SIG-M5 treated with dmso at 0.1 percent for 504 hours (cell line): ENCODE results near the gene PLCD4.
A peak's percentile ranks its signal among the peaks of the same experiment; 100 is the strongest.

ENCODE experiments used
- DNase-seq: peaks from one replicate; lab custom pipeline; 2025; ENCODE audit not compliant: unreplicated experiment; lab: John Stamatoyannopoulos, UW

The PLCD4 gene

DNA sequence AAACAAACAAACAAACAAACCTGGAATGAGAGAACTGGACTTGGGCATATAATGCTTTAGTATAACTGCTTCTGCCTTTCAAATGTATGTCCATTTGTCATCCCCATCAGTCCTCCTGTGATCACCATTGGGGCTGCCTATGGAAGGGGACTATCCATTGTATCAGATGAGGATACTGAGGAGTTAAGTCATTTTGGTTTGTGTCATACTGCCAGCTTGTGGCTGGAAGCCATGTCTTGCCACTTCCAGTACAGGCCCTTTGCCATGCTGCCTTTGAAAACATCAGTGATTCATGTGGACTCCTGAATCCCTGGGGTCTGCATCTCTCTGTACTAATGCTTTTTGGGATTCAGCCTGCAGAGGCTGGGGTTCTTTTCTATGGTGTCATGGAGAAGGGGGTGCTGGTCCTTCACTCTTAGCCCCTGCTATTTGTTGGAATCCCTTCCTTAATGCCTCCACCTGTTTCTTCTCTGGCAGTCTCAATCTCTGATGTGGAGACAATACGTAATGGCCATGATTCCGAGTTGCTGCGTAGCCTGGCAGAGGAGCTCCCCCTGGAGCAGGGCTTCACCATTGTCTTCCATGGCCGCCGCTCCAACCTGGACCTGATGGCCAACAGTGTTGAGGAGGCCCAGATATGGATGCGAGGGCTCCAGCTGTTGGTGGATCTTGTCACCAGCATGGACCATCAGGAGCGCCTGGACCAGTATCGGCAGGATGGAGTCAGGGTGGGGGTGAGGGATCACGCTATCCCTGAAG, 10.6 kb downstream of the PLCD4 start:
- DNase-seq = no peak

DNA sequence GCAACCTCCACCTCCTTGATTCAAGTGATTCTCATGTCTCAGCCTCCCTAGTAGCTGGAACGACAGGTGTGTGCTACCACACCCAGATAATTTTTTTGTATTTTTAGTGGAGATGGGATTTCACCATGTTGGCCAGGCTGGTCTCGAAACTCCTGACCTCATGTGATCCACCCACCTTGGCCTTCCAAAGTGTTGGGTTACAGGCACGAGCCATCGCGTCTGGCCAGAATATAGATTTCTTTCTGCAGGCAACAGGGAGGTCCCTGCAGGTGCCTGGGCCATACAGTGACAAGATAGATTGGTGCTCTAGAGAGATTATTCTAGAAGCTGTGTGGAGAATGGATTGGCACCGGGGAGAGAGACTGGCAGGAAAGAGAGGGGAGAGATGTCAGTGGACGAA, 13.3 kb downstream of the PLCD4 start:
- no peak for DNase-seq

DNA sequence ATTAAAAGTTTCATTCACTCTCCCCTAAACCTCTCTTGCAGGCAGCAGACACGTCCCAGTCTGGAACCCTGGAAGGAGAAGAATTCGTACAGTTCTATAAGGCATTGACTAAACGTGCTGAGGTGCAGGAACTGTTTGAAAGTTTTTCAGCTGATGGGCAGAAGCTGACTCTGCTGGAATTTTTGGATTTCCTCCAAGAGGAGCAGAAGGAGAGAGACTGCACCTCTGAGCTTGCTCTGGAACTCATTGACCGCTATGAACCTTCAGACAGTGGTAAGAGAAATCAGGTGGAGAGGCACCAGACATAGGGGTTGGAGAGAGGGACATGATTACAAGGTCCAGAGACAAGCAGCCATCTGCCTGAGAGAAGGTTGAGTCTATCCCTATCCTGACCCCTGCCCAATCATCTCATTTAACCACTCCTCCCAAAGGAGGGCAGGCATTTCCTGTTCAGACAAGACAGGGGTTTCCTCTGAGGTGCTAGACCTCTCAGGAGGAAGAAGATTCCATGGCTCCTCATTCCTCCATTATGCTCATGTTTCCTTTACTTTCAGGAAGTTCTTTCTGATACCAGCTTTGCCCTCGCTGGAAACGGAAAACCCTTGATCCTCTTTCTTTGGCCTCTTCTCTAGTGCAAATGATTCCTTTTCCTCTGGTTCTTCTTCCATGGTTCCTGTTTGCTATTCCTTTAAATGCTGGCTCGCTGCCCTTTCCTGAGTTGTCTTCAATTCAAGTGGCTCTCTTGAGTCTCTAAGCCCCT, 15.1 kb downstream of the PLCD4 start:
- DNase-seq = no peak

DNA sequence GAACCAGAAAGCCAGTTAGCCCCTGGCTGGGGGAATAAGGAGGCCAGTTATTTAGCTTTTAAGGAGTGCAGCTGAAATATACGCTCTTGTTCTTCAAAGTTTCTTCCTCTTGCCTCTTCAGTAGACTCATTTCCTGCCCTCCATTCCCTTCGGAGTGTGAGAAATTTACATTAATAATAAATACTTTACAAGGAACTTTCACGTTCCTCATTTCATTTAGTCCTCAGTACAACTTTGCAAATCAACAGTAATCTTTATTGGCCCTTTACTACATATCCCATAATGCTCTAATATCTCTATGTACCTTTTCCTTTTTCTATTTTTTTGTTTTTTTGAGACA, 15.6 kb downstream of the PLCD4 start:
- DNase-seq = no peak

DNA sequence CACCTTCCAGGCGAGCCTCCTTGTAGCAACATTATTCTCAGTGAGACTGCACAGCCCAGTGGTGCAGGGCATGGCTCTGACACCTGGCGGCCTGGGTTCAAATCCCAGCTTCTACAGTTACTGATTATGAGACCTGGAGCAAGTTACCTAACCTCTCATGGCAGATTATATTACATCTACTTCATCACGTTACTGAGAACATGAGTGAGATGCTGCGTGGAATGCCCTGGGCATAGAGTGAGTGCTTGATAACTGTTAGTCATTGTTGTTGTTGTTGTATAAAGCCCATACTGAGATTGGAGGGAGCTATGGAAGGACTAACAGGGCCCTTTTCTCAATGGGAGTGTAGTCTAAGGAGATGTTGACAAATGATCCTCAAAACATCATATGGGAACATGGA, 18.7 kb downstream of the PLCD4 start:
- no peak for DNase-seq

DNA sequence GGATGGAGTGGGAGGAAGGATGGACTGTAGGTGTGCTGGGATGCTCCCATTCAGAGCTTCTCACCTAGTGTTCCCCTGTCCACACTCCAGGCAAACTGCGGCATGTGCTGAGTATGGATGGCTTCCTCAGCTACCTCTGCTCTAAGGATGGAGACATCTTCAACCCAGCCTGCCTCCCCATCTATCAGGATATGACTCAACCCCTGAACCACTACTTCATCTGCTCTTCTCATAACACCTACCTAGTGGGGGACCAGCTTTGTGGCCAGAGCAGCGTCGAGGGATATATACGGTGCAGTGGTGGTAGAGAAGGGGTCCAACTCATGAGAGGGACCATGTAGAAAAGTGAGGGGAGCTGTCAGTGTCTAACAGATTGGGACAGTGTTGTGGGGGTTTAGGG, 20.2 kb downstream of the PLCD4 start:
- DNase-seq = no peak

DNA sequence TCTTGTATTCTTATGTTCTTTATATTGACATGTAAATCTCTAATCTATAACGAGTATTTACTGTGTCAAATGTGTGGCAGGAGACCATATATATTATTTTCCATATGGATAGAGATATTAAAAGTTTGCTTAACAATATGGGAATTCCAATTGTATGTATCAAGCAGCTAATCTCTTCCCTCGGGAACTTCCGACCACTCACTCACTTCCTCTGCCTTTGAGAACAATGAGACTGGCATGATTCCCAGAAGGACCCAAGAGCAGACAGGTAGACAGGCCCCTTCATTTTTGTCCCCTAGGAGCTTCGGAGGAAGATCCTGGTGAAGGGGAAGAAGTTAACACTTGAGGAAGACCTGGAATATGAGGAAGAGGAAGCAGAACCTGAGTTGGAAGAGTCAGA, 24.1 kb downstream of the PLCD4 start:
- DNase-seq = no peak

DNA sequence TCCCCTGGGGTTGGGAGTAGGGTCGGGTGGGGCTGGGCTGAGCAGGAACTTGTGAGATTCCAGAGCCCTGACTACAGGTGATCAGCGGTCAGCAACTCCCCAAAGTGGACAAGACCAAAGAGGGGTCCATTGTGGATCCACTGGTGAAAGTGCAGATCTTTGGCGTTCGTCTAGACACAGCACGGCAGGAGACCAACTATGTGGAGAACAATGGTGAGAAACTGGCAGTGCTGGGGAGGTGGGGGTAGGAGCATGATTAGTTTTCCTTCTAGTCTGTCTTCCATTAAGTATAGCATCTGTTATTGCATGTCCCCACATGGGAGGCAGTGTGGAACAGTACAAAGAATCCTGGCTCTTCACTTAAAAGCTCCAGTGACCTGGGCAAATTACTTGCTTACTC, 28.0 kb downstream of the PLCD4 start:
- DNase-seq = no peak

DNA sequence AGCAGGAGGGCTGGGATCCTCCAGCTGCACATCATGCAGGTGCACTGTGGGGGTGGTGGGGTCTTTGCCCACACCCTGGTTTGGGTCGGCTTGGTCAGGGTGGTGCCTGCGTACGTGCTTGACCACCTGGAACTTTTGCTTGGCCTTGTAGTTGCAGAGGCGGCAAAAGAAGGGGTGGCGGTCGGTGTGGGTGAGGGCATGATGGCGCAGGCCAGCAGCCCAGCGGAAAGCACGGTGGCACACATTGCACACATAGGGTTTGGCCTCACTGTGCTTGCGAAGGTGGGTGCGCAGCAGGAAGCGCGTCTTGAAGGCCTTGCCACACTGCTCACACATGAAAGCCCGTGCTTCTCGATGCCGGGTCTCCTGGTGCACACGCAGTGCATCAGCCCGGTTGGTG, 30.7 kb downstream of the PLCD4 start:
- DNase-seq = no peak

DNA sequence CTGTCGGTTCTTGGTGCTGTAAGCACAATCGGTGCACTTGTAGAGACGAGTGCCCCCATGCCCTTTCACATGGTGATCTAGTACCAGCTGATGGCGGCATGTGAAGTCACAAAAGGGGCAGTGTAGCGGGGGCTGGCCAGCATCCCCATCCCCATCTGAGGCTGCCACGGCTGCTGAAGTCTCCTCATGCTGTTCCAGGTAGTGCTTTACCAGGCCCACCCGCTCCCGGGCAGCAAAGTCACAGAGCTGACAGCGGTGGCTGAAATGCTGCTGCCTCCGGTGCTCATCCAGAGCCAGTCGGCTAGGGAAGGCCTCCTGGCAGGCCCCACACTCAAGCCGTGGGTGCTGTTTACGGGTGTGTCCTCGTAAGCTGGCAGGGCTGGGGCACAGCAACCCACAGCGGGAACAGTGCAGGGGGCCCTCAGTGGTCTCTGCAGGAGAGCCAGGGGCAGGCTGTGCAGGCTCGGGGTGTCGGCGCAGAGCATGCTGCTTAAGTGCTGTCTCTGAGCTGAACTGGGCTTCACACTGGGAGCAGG, 34.5 kb downstream of the PLCD4 start:
- no peak for DNase-seq

DNA sequence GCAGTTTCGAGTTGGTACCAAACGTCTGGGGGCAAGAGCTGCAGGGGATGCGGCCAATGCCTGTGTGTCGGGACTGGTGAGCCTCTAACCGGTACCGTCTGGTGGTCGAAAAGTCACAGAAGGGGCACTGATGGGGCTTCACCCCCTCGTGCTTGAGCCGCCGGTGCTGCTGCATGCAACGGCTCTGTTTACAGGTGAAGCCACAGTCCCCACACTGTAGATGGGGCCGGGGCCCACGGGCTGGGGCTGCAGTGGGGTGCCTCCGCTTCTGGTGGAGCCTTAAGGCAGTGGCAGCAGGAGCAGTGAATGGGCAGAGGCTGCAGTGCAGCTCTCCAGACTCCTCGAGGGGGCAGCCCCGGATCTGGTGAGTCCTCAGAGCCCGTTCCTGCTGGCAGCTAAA, 35.1 kb downstream of the PLCD4 start:
- no peak for DNase-seq

DNA sequence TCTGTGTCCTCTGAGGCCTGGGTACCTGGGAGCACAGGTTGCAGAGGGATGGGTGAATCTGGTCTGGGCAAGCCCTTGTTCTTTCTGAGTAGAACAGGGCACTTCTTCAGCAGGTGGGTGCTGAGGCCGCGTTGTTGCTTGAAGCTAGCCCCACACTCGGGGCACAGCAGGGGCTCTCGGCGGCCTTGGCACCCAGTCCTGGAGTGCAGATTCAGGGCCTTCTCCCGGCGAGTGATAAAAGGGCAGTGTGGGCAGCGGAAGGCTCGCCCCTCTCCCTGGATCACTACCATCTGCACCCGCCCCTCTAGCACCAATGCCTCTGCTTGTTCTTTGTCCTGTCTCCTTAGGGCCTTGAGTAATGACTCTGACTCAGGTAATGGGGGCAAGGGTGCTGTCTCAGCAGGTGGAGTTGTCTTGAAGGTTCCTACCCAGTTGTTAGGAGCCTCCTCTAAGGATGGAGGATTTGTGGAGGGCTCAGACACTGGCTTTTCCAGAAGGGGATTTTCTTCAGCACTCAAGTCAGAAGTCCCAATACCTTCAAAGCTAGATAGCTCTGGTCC, 36.1 kb downstream of the PLCD4 start:
- DNase-seq = no peak

DNA sequence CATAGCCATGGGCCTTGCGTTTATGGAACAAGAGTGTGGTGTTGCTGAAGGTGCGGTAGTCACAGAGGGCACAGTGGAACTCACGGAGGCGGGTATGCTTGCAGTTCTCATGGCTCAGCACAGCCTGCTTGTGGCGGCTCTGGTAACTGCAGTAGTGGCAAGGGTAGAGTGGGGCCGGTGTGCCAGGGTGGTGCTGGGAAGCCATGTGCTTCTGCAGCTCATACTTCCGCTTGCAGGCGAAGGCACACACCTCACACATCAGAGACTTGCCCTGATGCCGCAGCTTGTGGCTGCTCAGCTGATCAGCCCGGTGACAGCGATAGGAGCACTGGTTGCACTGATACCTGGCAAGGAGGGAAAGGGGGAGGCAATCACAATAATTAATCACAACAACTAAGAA, 37.0 kb downstream of the PLCD4 start:
- no peak for DNase-seq

DNA sequence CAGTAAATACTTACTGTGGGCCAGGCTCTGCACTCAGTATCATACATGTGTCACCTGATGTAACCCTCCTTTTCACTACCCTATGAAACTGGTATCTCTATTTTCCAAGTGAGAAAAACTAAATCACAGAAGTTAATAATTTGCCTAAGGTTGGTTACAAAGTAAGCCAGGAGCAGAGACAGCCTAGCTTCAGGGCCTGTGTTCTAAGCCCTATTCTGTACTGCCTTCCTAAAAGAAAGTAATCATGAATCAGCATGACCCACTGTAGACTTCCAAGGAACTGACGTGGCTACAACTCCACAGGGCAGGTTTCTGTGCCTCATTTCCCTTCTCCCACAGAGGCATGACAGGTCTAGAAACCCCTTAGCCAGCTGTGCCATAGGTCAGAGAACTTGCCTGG, 37.4 kb downstream of the PLCD4 start:
- no peak for DNase-seq

DNA sequence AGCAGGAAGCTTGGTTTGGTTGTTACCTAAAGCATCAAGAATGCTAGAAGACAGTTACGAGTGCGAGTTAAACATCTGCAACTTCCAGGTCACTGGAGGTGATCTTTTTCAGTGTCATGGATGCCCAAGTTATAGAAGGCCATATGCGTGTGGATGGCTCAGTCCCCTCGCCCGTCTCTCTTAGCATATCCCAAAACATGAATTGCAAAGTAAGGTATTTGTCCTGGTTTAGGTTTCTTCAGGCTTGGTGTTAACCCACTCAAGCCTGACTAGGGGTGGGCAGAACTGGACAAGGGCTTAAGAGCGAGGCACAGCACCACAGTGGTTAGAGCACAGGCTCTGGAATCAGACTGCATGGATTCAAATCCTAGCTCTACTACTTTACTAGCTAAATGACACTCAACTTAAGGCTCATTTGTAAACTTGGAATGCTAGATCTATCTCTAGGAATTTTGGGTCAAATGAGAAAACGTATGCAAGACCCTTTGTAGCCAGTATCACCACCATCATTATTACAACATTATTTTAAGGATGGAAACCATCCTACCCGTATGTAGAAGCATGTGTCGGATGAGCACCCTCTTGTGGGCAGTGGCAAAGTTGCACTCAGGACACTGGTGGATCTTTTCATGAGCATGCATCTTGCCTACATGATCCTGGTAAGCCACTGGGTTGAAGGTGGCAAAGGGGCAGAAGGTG, 40.5 kb downstream of the PLCD4 start:
- peak; percentile 78 for DNase-seq

DNA sequence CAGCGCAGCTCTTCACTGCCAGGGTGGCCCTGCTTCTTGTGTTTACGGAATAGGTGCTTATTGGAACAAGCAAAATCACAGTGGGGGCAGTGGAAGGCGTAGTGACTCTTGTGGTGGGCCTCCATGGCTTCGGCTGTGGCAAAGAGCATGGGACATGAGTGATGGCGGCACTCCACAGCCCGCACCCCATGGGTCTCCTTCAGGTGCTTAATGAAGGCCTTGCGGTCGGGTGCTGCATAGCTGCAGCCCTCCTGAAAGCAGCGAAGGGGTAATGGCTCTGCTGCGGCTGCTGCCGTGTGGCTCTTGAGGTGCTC, 41.0 kb downstream of the PLCD4 start:
- DNase-seq = no peak

DNA sequence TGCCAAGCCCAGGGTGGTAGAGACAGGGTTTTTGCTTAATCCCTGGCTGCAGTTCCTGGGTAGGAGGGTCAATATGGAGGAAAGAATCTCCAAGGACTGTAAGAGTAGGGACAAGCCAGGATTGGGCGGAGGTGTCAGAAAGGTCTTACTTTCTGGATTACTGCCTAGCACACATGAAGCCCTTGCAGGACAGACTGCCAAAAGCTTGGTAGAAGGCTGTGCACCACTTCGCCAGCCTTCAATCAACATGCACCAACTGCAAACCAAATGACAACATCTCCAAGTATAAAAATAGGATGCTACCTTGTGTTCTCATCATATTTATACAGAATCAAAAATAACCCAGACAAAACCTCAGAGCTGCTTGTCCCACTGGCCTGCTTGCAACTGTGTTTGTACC, 48.1 kb downstream of the PLCD4 start:
- no peak for DNase-seq

DNA sequence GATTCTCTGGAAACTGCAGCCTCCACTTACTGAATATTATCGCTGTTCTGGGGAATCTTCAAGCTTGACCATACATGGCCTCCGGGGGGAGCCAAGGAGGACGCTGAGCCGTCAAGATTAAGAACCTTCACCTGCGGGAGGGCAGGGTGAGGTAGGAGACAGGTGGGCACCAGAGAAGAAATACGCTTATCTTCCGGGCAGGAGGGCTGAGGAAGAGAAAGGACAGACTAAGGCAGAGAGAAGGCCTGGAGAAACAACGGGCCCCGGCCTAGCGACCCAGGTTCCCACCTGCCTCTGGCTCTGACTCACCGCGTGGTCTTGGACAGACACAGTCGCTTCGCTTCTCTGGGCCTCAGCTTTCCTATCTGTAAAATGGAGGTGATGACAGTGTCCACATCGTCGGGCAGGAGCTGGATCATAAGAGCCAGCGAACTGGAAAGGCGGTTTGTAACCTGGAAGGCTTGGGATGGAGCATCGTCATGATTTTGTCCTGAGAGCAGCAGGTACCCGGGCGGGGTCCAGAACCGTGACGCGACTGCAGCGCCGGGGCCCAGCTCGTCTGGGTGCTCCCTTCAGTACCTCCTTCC, 51.1 kb downstream of the PLCD4 start:
- DNase-seq = peak; percentile 56

DNA sequence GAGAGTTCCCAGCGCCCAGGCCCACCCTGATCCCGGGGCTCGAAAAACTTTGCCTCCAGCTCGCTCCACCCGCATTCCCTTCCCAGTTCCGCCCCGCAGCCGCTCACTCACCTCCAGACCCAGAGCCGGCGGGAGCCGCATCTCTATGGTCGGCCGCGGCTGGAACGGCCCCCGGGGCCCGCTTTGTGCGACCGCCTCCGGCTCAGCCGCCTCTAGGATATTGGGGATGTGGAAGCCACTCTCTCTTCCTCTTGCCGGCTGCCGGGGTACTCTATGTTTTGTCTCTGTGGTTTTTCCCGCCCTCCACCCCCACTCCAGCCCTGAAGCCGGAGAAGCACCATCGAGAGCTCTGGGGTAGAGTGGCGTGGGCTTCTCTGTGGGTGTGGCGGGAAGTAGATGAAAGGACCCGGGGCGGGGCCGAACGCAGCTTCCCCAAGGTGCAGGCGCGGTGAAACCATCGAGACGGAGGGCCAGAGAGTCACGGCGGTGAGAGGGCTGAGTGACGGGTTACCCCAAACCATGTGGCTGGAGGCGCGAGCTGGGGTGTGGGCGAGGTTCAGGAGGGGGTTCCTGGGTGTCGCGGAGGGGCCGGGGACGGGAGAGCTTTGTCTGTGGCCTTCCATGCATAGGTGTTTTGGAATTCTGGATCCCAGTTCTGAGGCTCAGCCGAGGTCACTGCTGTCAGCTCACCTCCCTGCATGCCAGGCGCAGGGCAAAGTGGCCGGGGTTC, 51.7 kb downstream of the PLCD4 start, which contains the start of the genes BCS1L and ZNF142:
Gene BCS1L (plus strand): TSS at position 426 of the 730 bp plus-strand sequence. CDS start 1,305 bp downstream, outside the sequence.
Gene ZNF142 (minus strand): TSS at position 366 of the 730 bp plus-strand sequence. CDS start 3,194 bp downstream, outside the sequence.
- DNase-seq = peak; percentile 97

DNA sequence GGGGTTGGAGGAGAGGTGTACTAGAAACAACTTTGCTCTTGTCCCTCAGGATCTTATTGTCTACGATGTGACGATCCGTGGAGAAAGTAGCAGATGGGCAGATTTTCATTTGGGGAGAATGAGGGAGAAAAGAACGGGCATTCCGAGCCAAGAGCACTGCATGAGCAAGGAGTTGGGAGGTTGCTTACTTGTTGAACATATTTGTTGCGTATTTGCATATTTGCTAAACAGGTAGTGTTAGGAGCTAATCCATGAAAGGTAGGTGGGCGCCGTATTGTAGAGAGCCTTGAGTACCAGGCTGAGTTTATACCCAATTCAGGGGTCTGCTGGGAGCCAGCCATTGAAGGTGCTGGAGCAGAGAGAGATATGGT, 52.3 kb downstream of the PLCD4 start:
- no peak for DNase-seq

DNA sequence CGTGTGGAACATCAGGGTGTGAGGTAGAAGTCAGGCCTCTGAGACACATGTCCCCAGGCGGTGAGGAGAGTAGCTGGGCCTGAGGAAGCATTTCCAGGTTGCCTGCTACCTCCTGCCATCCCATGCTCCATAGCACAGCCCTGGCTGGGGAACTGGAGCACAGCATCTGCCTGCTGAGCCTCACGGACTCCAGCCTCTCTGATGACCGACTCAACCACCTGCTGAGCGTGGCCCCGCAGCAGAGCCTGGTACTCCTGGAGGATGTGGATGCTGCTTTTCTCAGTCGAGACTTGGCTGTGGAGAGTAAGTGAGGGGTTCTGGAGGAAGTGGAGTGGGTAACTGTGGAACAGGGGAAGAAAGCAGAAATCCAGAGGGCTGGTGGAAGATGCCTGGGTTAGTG, 54.7 kb downstream of the PLCD4 start:
- no peak for DNase-seq
